CD4-positive, alpha-beta T cell (primary cell): Measurements from ENCODE around the gene LRFN4. TPM values are rescaled to one million over a fixed set of nuclear protein-coding genes. Genes with fewer than 3 reads are reported as not detected.

ENCODE experiments used
- ATAC-seq: fragments of 200-7000 bp; cut with Tn5 transposase; one replicate; pipeline ENCODE4 v1.10.0; 2022; ENCODE audit warnings: mild to moderate bottlenecking; ENCODE audit not compliant: poor library complexity
- CTCF ChIA-PET: fragments of 350-600 bp; sonication (Branson Sonifier 250); formaldehyde crosslinking; loops from one replicate; lab custom pipeline; 2021; ENCODE audit warnings: antibody characterized with exemption, inconsistent platforms; lab: Charles Lee
- POLR2A ChIA-PET: fragments of 350-600 bp; sonication (Branson Sonifier 250); formaldehyde crosslinking; loops from one replicate; lab custom pipeline; 2021; ENCODE audit warnings: antibody characterized with exemption, inconsistent platforms; lab: Charles Lee
- DNase-seq, 14 experiments: peaks; one replicate each; pipeline ENCODE4 v3.0.0-alpha.2; 2013 to 2020; ENCODE audit warnings: mixed read lengths in 2 of 14
- H3K27ac ChIP-seq, 2 donors: one replicate each; pipeline versions ENCODE4 v1.5.1 to v1.7.0; 2013; ENCODE audit warnings: low read length in 2 of 2, low read depth in 1 of 2, mild to moderate bottlenecking in 1 of 2
- H3K27me3 ChIP-seq, 2 experiments: 1 replicate in 1 of 2; 2 replicates in 1 of 2; pipeline versions ENCODE4 v1.6.1 to v1.7.0; 2013; ENCODE audit warnings: low read length in 2 of 2, control low read depth in 1 of 2, mild to moderate bottlenecking in 1 of 2, moderate library complexity in 1 of 2; ENCODE audit not compliant: insufficient read depth in 2 of 2, control insufficient read depth in 1 of 2
- H3K36me3 ChIP-seq: one replicate; pipeline ENCODE4 v1.6.1; 2013; ENCODE audit warnings: low read length, control low read depth; ENCODE audit not compliant: insufficient read depth
- H3K4me1 ChIP-seq: one replicate; pipeline ENCODE4 v1.6.1; 2013; ENCODE audit warnings: low read length, control low read depth; ENCODE audit not compliant: insufficient read depth
- H3K4me3 ChIP-seq: one replicate; pipeline ENCODE4 v1.5.1; 2013; ENCODE audit warnings: mild to moderate bottlenecking, low read length, moderate library complexity
- H3K9me3 ChIP-seq, 2 experiments: 1 replicate in 1 of 2; 2 replicates in 1 of 2; pipeline versions ENCODE4 v1.6.1 to v1.7.0; 2013; ENCODE audit warnings: low read length in 2 of 2, mild to moderate bottlenecking in 2 of 2, control low read depth in 1 of 2, moderate library complexity in 1 of 2; ENCODE audit not compliant: control insufficient read depth in 1 of 2, insufficient read depth in 1 of 2
- H3K27ac Mint-ChIP-seq: one replicate; pipeline ENCODE4 v1.8.0; 2020; ENCODE audit warnings: mixed read lengths
- H3K27me3 Mint-ChIP-seq: one replicate; pipeline ENCODE4 v1.8.0; 2021; ENCODE audit warnings: mixed read lengths
- H3K36me3 Mint-ChIP-seq: one replicate; pipeline ENCODE4 v1.8.0; 2021; ENCODE audit warnings: low read depth, mixed read lengths
- H3K4me1 Mint-ChIP-seq: one replicate; pipeline ENCODE4 v1.8.0; 2021; ENCODE audit warnings: low read depth, mixed read lengths
- H3K4me3 Mint-ChIP-seq: one replicate; pipeline ENCODE4 v1.8.0; 2020; ENCODE audit warnings: mild to moderate bottlenecking, mixed read lengths
- H3K9me3 Mint-ChIP-seq: one replicate; pipeline ENCODE4 v1.8.0; 2020; ENCODE audit warnings: mixed read lengths
- intact Hi-C, 2 experiments: fragments of 100-400 bp; cut with DNase I in 1 of 2; cut with micrococcal nuclease in 1 of 2; formaldehyde crosslinking; loops; one replicate each; pipeline versions ENCODE4 v1.15.1 to v1.9.0; 2023 to 2025; cut with DNase I, micrococcal nuclease
- total RNA-seq, 174 experiments: library from RNA in 2 of 174; stranded (reverse) in 2 of 174; gene quantifications; one replicate each; pipeline ENCODE4 v1.2.3 and lab custom pipeline; 2021 to 2026
- TF ChIP-seq, protein P1 (sequence below): fragments of 200-600 bp; IDR thresholded peaks from one replicate; pipeline ENCODE4 v1.8.0; 2022; ENCODE audit warnings: antibody characterized with exemption, mild to moderate bottlenecking

The LRFN4 gene
- total RNA-seq, 2 experiments from 2014 or later = 1.6 to 2.5 TPM

DNA sequence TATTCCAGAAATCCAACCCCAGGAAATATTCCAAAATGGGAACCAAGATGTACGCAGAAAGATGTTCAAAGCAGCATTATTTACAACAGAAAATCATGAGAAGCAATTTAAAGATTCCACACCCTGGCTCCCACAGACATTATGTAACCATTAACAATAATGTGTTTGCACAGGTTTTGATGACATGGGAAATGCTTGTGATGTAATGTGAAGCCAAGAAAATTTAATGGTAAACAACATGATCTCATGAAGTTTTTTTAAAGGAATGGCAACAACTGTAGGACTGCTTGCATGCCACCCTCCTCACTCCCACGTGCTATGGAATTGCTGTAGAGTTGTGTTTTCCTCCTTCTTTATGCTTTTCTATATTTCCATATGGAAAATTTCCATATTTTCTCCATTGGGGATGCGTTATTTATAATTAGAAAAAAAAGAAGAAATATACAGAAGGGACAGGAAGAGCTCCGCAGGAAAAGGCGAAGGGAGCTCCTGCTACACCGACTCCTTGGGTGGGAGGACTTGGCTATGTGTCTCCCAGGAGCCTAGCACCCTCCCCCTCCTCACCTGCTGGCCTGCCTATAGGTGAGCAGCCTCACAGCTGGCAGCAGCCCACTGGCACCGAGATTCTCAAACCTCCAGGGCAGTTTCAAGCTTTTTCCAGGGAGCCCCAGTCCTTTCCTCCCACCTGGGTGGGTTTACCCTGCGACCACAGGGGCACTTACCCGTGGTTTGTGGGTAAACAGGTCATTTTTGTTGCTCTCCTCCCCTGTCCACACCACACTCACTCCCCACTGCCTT lies 20.9 kb downstream of the LRFN4 start:
- Mint-ChIP-seq H3K27me3 (no peaks in the 10 kb centered on the region), H3K27ac (peak overlapping the region; percentile 33), H3K36me3 (no peaks in the 10 kb centered on the region), H3K9me3 (no peaks in the 10 kb centered on the region), H3K4me1 (peaks cover 14% of the 10 kb centered on the region), H3K4me3 (no peak overlapping the region)
- DNase-seq (no peak), ATAC-seq (no peak)
- Histone ChIP-seq H3K36me3 (no peaks in the 10 kb centered on the region), H3K4me1 (peaks cover 13% of the 10 kb centered on the region), H3K9me3 (no peaks in the 10 kb centered on the region), H3K4me3 (no peak overlapping the region), H3K27me3 (no peaks in the 10 kb centered on the region), H3K27ac (no peak overlapping the region)
- ChIA-PET CTCF (no interaction called here), POLR2A (no interaction called here)
- intact Hi-C loops = no loop called here
- TF ChIP-seq, protein P1, sequence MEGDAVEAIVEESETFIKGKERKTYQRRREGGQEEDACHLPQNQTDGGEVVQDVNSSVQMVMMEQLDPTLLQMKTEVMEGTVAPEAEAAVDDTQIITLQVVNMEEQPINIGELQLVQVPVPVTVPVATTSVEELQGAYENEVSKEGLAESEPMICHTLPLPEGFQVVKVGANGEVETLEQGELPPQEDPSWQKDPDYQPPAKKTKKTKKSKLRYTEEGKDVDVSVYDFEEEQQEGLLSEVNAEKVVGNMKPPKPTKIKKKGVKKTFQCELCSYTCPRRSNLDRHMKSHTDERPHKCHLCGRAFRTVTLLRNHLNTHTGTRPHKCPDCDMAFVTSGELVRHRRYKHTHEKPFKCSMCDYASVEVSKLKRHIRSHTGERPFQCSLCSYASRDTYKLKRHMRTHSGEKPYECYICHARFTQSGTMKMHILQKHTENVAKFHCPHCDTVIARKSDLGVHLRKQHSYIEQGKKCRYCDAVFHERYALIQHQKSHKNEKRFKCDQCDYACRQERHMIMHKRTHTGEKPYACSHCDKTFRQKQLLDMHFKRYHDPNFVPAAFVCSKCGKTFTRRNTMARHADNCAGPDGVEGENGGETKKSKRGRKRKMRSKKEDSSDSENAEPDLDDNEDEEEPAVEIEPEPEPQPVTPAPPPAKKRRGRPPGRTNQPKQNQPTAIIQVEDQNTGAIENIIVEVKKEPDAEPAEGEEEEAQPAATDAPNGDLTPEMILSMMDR = no peak

DNA sequence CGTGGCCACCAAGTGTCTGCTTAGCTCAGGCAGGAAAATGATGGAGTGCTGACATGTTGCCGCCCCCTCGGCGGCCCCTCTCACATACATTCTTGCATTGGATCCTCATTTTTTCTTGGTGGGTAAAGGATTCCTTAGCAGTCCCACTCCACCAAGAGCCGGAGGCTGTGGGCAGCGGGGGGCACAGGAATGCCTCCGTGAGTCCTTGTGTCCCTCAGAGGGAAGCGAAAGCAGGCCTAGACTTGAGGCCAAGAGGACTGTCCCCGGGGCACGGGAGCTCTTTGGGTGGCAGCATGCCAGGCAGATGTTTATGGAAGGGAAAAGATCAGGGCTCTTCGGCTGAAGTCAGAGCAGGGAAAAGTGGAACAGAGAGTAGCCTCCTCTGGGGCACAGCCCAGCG lies 21.6 kb downstream of the LRFN4 start:
- peaks cover 13% of the 10 kb centered on the region for H3K4me1 ChIP-seq
- no peak overlapping the region for H3K27ac ChIP-seq
- intact Hi-C loops = no loop called here
- ChIA-PET POLR2A (no interaction called here), CTCF (no interaction called here)
- no peaks in the 10 kb centered on the region for H3K27me3 ChIP-seq
- H3K9me3 ChIP-seq = no peaks in the 10 kb centered on the region
- TF ChIP-seq, protein P1 = no peak
- Mint-ChIP-seq H3K4me1 (peaks cover 14% of the 10 kb centered on the region), H3K27ac (no peak overlapping the region), H3K9me3 (no peaks in the 10 kb centered on the region), H3K27me3 (no peaks in the 10 kb centered on the region), H3K4me3 (no peak overlapping the region), H3K36me3 (no peaks in the 10 kb centered on the region)
- no peaks in the 10 kb centered on the region for H3K36me3 ChIP-seq
- no peak overlapping the region for H3K4me3 ChIP-seq
- no peak for ATAC-seq
- DNase-seq = no peak

DNA sequence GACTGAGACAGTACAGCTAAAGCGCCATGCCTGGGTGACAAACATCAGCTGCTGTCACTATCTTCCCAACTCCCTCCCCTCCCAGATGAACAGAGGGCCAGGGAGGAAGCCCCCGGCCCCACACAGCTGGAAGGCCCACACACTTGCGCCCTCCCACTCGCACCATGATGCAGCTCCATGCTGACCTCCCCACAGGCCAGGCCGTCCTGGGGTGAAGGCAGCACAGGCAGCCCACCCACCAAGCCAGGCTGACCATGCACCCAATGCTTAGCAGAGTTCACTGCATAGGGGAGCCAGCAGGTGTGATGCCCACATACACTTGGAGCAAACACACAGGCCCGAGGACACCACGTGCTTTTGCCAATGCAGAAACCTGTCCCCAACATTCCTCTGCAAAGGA lies 22.1 kb downstream of the LRFN4 start:
- ChIA-PET POLR2A (no interaction called here), CTCF (no interaction called here)
- H3K27ac Mint-ChIP-seq = no peak overlapping the region
- H3K36me3 Mint-ChIP-seq = no peaks in the 10 kb centered on the region
- H3K4me1 Mint-ChIP-seq = peaks cover 14% of the 10 kb centered on the region
- Histone ChIP-seq H3K4me1 (peaks cover 13% of the 10 kb centered on the region), H3K36me3 (no peaks in the 10 kb centered on the region), H3K27ac (no peak overlapping the region), H3K9me3 (no peaks in the 10 kb centered on the region), H3K27me3 (no peaks in the 10 kb centered on the region), H3K4me3 (no peak overlapping the region)
- ATAC-seq (no peak), DNase-seq (no peak)
- H3K27me3 Mint-ChIP-seq = no peaks in the 10 kb centered on the region
- H3K4me3 Mint-ChIP-seq = no peak overlapping the region
- TF ChIP-seq, protein P1 = no peak
- intact Hi-C loops = no loop called here
- H3K9me3 Mint-ChIP-seq = no peaks in the 10 kb centered on the region
